DMS53 treated with DMSO at 0.1 percent for 48 hours (cell line): ENCODE measurements around the gene TMEM108.

Experiments
- DNase-seq: peaks from one replicate; lab custom pipeline; 2025; ENCODE audit not compliant: unreplicated experiment; lab: John Stamatoyannopoulos, UW

The TMEM108 gene

GRCh38 chr3:133054586-133054985, 16.4 kb downstream of the TMEM108 start:
- no peak for DNase-seq

GRCh38 chr3:133055339-133055738, 17.1 kb downstream of the TMEM108 start:
- DNase-seq = no peak

GRCh38 chr3:133058243-133058642, 20.1 kb downstream of the TMEM108 start:
- no peak for DNase-seq

- DNase-seq = no peak
Measured at GRCh38 chr3:133058831-133059230, 20.6 kb downstream of the TMEM108 start.

- no peak for DNase-seq
Measured at GRCh38 chr3:133065193-133065961, 27.2 kb downstream of the TMEM108 start.

- no peak for DNase-seq
Measured at GRCh38 chr3:133066026-133066425, 27.8 kb downstream of the TMEM108 start.

GRCh38 chr3:133069556-133070286, 31.5 kb downstream of the TMEM108 start:
- no peak for DNase-seq

GRCh38 chr3:133074977-133075376, 36.8 kb downstream of the TMEM108 start:
- DNase-seq = no peak

GRCh38 chr3:133077688-133078087, 39.5 kb downstream of the TMEM108 start:
- DNase-seq = no peak

- no peak for DNase-seq
Measured at GRCh38 chr3:133079621-133080020, 41.4 kb downstream of the TMEM108 start.

- DNase-seq = no peak
Measured at GRCh38 chr3:133081016-133081415, 42.8 kb downstream of the TMEM108 start.

GRCh38 chr3:133083395-133083794, 45.2 kb downstream of the TMEM108 start:
- DNase-seq = no peak

- no peak for DNase-seq
Measured at GRCh38 chr3:133089906-133090485, 51.8 kb downstream of the TMEM108 start.

GRCh38 chr3:133092681-133093080, 54.5 kb downstream of the TMEM108 start:
- DNase-seq = no peak

GRCh38 chr3:133093366-133093765, 55.2 kb downstream of the TMEM108 start:
- DNase-seq = no peak

GRCh38 chr3:133096900-133097613, 58.9 kb downstream of the TMEM108 start:
- DNase-seq = no peak

GRCh38 chr3:133103706-133104105, 65.5 kb downstream of the TMEM108 start:
- DNase-seq = no peak

- DNase-seq = no peak
Measured at GRCh38 chr3:133106169-133106568, 68.0 kb downstream of the TMEM108 start.

- no peak for DNase-seq
Measured at GRCh38 chr3:133112666-133113065, 74.5 kb downstream of the TMEM108 start.

GRCh38 chr3:133113526-133113925, 75.3 kb downstream of the TMEM108 start:
- no peak for DNase-seq

GRCh38 chr3:133113927-133114597, 75.9 kb downstream of the TMEM108 start:
- DNase-seq = no peak
